ENCODE results near the gene NSG1. TPM values are rescaled to one million over a fixed set of nuclear protein-coding genes. Genes with fewer than 3 reads are reported as not detected.

The NSG1 gene
- total and polyA plus RNA-seq, 4 donors: 0.39 to 22.4 (median 1.6) TPM

- Histone ChIP-seq H3K4me1 (ENCODE audit: control insufficient read depth in 5 of 5, insufficient read depth in 5 of 5, low read length in 5 of 5) (peaks cover 0 to 3% (median 0%) of the 10 kb centered on the region in 5 donors), H3K4me3 (no peak overlapping the region), H3K9me3 (ENCODE audit: control insufficient read depth in 4 of 4, insufficient read depth in 3 of 4, low read length in 3 of 4) (peaks cover 0 to 1% (median 0%) of the 10 kb centered on the region in 4 donors), H3K9ac (ENCODE audit: insufficient read depth in 1 of 2, low read length in 2 of 2) (no peak overlapping the region), H3K27me3 (ENCODE audit: control insufficient read depth in 3 of 3, insufficient read depth in 3 of 3, low read length in 2 of 3) (no peaks in the 10 kb centered on the region), H3K36me3 (ENCODE audit: control insufficient read depth in 4 of 4, insufficient read depth in 4 of 4, low read length in 4 of 4) (peaks cover 5 to 26% (median 7%) of the 10 kb centered on the region in 4 donors), H3K27ac (ENCODE audit: low read depth in 1 of 2, low read length in 1 of 2) (no peak overlapping the region)
- ATAC-seq (ENCODE audit: insufficient read depth, low FRiP score) (no peak), DNase-seq (peak; percentile 34 to 42 (median 40))
- no peak for TF ChIP-seq CTCF (IDR thresholded peaks at IDR 0.05; ENCODE audit: control extremely low read depth, extremely low read depth)
- 69 to 79% methylated on average over 7 of the region's 7 CpGs for WGBS, 2 donors
These were observed 43.7 kb downstream of the NSG1 start for GRCh38 chr4:4430492-4431195.

GRCh38 chr4:4432341-4433125, 45.6 kb downstream of the NSG1 start:
- Histone ChIP-seq H3K4me3 (no peak overlapping the region), H3K4me1 (ENCODE audit: control insufficient read depth in 5 of 5, insufficient read depth in 5 of 5, low read length in 5 of 5) (peaks cover 0 to 1% (median 0%) of the 10 kb centered on the region in 5 donors), H3K9ac (ENCODE audit: insufficient read depth in 1 of 2, low read length in 2 of 2) (no peak overlapping the region), H3K9me3 (ENCODE audit: control insufficient read depth in 4 of 4, insufficient read depth in 3 of 4, low read length in 3 of 4) (peaks cover 0 to 1% (median 0%) of the 10 kb centered on the region in 4 donors), H3K36me3 (ENCODE audit: control insufficient read depth in 4 of 4, insufficient read depth in 4 of 4, low read length in 4 of 4) (peaks cover 5 to 26% (median 9%) of the 10 kb centered on the region in 4 donors), H3K27me3 (ENCODE audit: control insufficient read depth in 3 of 3, insufficient read depth in 3 of 3, low read length in 2 of 3) (no peaks in the 10 kb centered on the region), H3K27ac (ENCODE audit: low read depth in 1 of 2, low read length in 1 of 2) (no peak overlapping the region)
- TF ChIP-seq CTCF (IDR thresholded peaks at IDR 0.05; ENCODE audit: control extremely low read depth, extremely low read depth): no peak
- ATAC-seq (ENCODE audit: insufficient read depth, low FRiP score) (no peak), DNase-seq (no peak)
- WGBS, 2 donors: 97% methylated on average over 11 of the region's 11 CpGs

- WGBS, 2 donors: 83 to 91% methylated on average over 4 of the region's 4 CpGs
These were observed 47.0 kb downstream of the NSG1 start for GRCh38 chr4:4433941-4434340.

More at GRCh38 chr4:4433941-4434340, 47.0 kb downstream of the NSG1 start:
- Histone ChIP-seq H3K4me3 (no peak overlapping the region), H3K9ac (ENCODE audit: insufficient read depth in 1 of 2, low read length in 2 of 2) (no peak overlapping the region), H3K27me3 (ENCODE audit: control insufficient read depth in 3 of 3, insufficient read depth in 3 of 3, low read length in 2 of 3) (no peaks in the 10 kb centered on the region), H3K27ac (ENCODE audit: low read depth in 1 of 2, low read length in 1 of 2) (no peak overlapping the region), H3K4me1 (ENCODE audit: control insufficient read depth in 5 of 5, insufficient read depth in 5 of 5, low read length in 5 of 5) (peaks cover 0 to under 1% (median 0%) of the 10 kb centered on the region in 5 donors), H3K9me3 (ENCODE audit: control insufficient read depth in 4 of 4, insufficient read depth in 3 of 4, low read length in 3 of 4) (peaks cover 0 to 1% (median 0%) of the 10 kb centered on the region in 4 donors), H3K36me3 (ENCODE audit: control insufficient read depth in 4 of 4, insufficient read depth in 4 of 4, low read length in 4 of 4) (peaks cover 3 to 30% (median 11%) of the 10 kb centered on the region in 4 donors)
- ATAC-seq (ENCODE audit: insufficient read depth, low FRiP score) (no peak), DNase-seq (no peak)
- no peak for TF ChIP-seq CTCF (IDR thresholded peaks at IDR 0.05; ENCODE audit: control extremely low read depth, extremely low read depth)

Data from lung (tissue), 12 donors.